H1 (cell line): Measurements from ENCODE around the gene AGAP1. TPM values are rescaled to one million over a fixed set of nuclear protein-coding genes. Genes with fewer than 3 reads are reported as not detected.

Source experiments
- CEBPB ChIP-seq: IDR thresholded peaks from 2 replicates; pipeline ENCODE4 v1.6.1; 2012; ENCODE audit warnings: low read depth, low read length
- CHD7 ChIP-seq: fragments of 300-600 bp; sonication (generic); IDR thresholded peaks from 2 replicates; pipeline ENCODE4 v1.7.1; 2012; ENCODE audit warnings: low read length, moderate library complexity, mild to moderate bottlenecking, inconsistent platforms; ENCODE audit not compliant: insufficient replicate concordance
- CREB1 ChIP-seq: IDR thresholded peaks from 2 replicates; pipeline ENCODE4 v1.6.1; 2012; ENCODE audit warnings: inconsistent platforms
- EGR1 ChIP-seq: IDR thresholded peaks from 2 replicates; pipeline ENCODE4 v1.6.1; 2011; ENCODE audit warnings: low read depth, low read length, borderline replicate concordance
- EZH2 ChIP-seq: fragments of 200-600 bp; sonication (generic); IDR thresholded peaks from 2 replicates; pipeline ENCODE4 v1.7.1; 2012; ENCODE audit warnings: low read depth, mild to moderate bottlenecking, moderate library complexity, low read length, inconsistent platforms; ENCODE audit not compliant: severe bottlenecking
- FOSL1 ChIP-seq: IDR thresholded peaks from 2 replicates; pipeline ENCODE4 v1.6.1; 2011; ENCODE audit warnings: mild to moderate bottlenecking, low read depth, low read length, moderate library complexity; ENCODE audit not compliant: insufficient read depth
- HDAC6 ChIP-seq: IDR thresholded peaks from one replicate; pipeline ENCODE4 v1.7.1; 2012; ENCODE audit warnings: low read depth, mild to moderate bottlenecking, inconsistent platforms, low read length, moderate library complexity
- JUN ChIP-seq: IDR thresholded peaks from 2 replicates; pipeline ENCODE4 v1.6.1; 2011; ENCODE audit warnings: low read depth, mild to moderate bottlenecking, improper control_type of control experiment, low read length
- KDM1A ChIP-seq: fragments of 200-600, 300-600 bp; sonication (generic); IDR thresholded peaks from 2 replicates; pipeline ENCODE4 v1.7.1; 2016; ENCODE audit warnings: mild to moderate bottlenecking, low read length, borderline replicate concordance
- SIRT6 ChIP-seq: IDR thresholded peaks from one replicate; pipeline ENCODE4 v1.7.1; 2012; ENCODE audit warnings: low read length, inconsistent platforms
- TAF1 ChIP-seq: IDR thresholded peaks from 2 replicates; pipeline ENCODE4 v1.6.1; 2011; ENCODE audit warnings: mild to moderate bottlenecking, low read depth, low read length
- TBP ChIP-seq: IDR thresholded peaks from 2 replicates; pipeline ENCODE4 v1.6.1; 2011; ENCODE audit warnings: low read depth, low read length, improper control_type of control experiment
- TCF12 ChIP-seq: IDR thresholded peaks from 2 replicates; pipeline ENCODE4 v1.6.1; 2011; ENCODE audit warnings: low read depth, mild to moderate bottlenecking, low read length
- YY1 ChIP-seq: IDR thresholded peaks from 2 replicates; pipeline ENCODE4 v1.6.1; 2011; ENCODE audit warnings: low read depth, mild to moderate bottlenecking, low read length
- polyA plus RNA-seq, 7 experiments: library from polyadenylated mRNA; depleted of rRNA in 3 of 7; stranded (reverse) in 5 of 7; unstranded in 2 of 7; fragments of >200 nt in 5 of 7; fragments of 200-250 nt in 2 of 7; gene quantifications; 1 replicate in 5 of 7; 2 replicates in 1 of 7; 4 replicates in 1 of 7; pipeline versions ENCODE4 v1.2.1 to v1.2.3, GENCODE V29; 2011 to 2013; ENCODE audit warnings: missing spikeins in 2 of 7, mixed read lengths in 2 of 7
- total RNA-seq: library from RNA; stranded (reverse); fragmentation: NEBNext Ultra II Directional; extraction: Animal tissue kit (Norgen Biotek cat#: 25700); gene quantifications from 2 replicates; pipeline ENCODE4 v1.2.1, GENCODE V29; 2021

The AGAP1 gene
- total and polyA plus RNA-seq, 2 of the 8 experiments (the other 6 are each of a cell fraction or from before 2014, with no cell fraction given), result 18.1 to 39.4 TPM

GRCh38 chr2:235692076-235692475 lies 198.2 kb downstream of the AGAP1 start (continued):
- no peak for TF ChIP-seq CHD7
- no peak for TF ChIP-seq YY1
- TF ChIP-seq TAF1, result no peak
- TF ChIP-seq EZH2, result no peak
- no peak for TF ChIP-seq FOSL1
- no peak for TF ChIP-seq SIRT6
- TF ChIP-seq KDM1A, result no peak
- no peak for TF ChIP-seq JUN
- TF ChIP-seq HDAC6, result no peak
- TF ChIP-seq CEBPB, result no peak
- no peak for TF ChIP-seq EGR1
- no peak for TF ChIP-seq TCF12
- no peak for TF ChIP-seq CREB1
- no peak for TF ChIP-seq TBP
